MG63 (cell line): ENCODE data around the gene RAB33B. TPM values are rescaled to one million over a fixed set of nuclear protein-coding genes. Genes with fewer than 3 reads are reported as not detected.
"Not testable (repeated sequence)": the region's sequence is repeated elsewhere in the genome, so short reads cannot be mapped to it uniquely, and the experiment has no call there.

Source experiments
- DNase-seq: peaks from one replicate; pipeline ENCODE4 v3.0.0-alpha.2; 2020
- H3K27me3 ChIP-seq: fragments of 250-450 bp; sonication (Bioruptor Pico); 2 replicates; pipeline ENCODE4 v1.5.1; 2020; ENCODE audit warnings: mild to moderate bottlenecking, moderate library complexity
- H3K36me3 ChIP-seq: fragments of 250-450 bp; sonication (Bioruptor Pico); 2 replicates; pipeline ENCODE4 v1.5.1; 2020; ENCODE audit warnings: mild to moderate bottlenecking, moderate library complexity
- H3K4me3 ChIP-seq: fragments of 250-450 bp; sonication (Bioruptor Pico); 2 replicates; pipeline ENCODE4 v1.5.1; 2020; ENCODE audit warnings: mild to moderate bottlenecking, moderate library complexity
- H3K9me3 ChIP-seq: fragments of 250-450 bp; sonication (Bioruptor Pico); 2 replicates; pipeline ENCODE4 v1.5.1; 2020; ENCODE audit warnings: mild to moderate bottlenecking, moderate library complexity
- total RNA-seq: library from RNA; depleted of rRNA; stranded (reverse); fragments of >200 nt; shearing (Covaris generic); gene quantifications from 2 replicates; pipeline ENCODE4 v1.2.3, GENCODE V29; 2014; ENCODE audit warnings: low replicate concordance; rRNA removed

RAB33B gene
- 5.1 and 6.1 TPM in 2 replicates for total RNA-seq

DNA sequence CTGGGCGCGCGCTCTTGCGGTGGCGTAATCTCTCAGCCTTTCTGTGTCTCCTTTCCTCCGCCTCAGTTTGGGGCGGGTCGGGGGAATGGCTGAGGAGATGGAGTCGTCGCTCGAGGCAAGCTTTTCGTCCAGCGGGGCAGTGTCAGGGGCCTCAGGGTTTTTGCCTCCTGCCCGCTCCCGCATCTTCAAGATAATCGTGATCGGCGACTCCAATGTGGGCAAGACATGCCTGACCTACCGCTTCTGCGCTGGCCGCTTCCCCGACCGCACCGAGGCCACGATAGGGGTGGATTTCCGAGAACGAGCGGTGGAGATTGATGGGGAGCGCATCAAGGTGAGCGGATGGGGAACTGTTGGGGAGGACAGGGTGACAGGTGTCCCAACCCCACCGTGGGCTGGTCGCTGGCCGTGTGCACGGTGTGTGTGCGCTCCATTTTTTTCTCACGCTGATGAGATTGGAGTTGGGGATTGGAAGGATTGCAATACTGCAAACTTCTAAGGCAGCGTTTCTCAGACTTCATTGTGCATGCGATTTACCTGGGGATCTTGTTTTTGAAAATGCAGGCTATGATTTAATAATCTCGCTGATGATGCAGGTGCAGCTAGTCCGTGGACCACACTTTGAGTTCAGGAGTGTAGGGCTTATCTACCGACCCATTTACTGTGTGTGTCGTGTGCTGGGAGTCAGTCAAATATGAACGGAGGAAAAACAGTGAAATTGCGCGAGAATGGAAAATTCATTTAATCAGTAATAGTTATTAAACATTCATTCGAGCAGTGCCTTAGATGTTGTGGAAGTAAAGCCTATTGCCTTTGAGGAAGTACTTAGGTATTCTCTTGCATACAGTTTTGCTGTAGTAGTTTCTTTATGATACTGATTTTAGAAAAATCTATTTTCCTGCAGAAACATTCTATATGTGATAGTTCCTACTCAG is at the start of gene RAB33B:
RAB33B (plus strand) TSS at position 11 of the 935 bp plus-strand sequence; CDS start at position 86, 75 bp downstream.
- H3K9me3 ChIP-seq: no peaks in the 10 kb centered on the region
- H3K27me3 ChIP-seq: no peaks in the 10 kb centered on the region
- no peak for DNase-seq
- peak within 1 kb of the TSS; percentile 69 for H3K4me3 ChIP-seq
- no peaks in the 10 kb centered on the region for H3K36me3 ChIP-seq

DNA sequence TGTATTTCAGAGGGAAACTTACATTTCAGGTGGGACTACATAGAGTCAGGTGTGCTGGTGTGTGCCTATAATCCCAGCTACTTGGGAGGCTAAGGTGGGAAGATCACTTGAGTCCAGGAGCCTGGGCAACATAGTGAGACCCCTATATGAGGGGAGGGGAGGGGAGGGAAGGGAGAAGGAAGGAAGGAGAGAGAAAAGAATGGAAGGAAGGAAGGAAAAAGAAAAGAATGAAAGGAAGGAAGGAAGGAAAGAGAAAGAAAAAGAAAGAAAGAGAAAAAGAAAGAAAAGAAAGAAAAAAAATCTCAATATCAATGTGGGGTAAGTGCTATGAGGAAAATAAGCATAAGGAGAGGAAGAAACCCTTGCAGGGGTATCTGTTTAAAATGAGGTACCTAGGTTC is 43.6 kb upstream of the RAB33B start:
- Histone ChIP-seq H3K27me3 (no peaks in the 10 kb centered on the region), H3K4me3 (no peak overlapping the region)

DNA sequence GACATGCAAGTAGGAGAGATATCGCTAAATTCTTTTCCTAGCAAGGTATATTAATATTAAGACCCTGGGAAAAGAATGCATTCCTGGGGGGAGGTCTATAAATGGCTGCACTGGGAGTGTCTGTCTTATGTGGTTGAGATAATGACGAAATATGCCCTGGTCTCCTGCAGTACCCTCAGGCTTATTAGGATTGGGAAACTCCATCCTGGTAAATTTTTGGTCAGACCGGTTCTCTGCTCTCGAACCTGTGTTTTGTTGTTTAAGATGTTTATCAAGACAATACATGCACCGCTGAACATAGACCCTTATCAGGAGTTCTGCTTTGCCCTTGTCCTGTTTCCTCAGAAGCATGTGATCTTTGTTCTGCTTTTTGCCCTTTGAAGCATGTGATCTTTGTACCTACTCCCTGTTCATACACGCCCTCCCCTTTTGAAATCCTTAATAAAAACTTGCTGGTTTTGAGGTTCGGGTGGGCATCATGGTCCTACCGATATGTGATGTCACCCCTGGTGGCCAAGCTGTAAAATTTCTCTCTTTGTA is 39.2 kb upstream of the RAB33B start:
- not testable (repeated sequence) for H3K36me3 ChIP-seq, H3K4me3 ChIP-seq, DNase-seq, H3K9me3 ChIP-seq, H3K27me3 ChIP-seq

More for the DNA sequence above, 43.6 kb upstream of the RAB33B start:
- no peak for DNase-seq
- Histone ChIP-seq H3K9me3 (no peaks in the 10 kb centered on the region), H3K36me3 (no peaks in the 10 kb centered on the region)

DNA sequence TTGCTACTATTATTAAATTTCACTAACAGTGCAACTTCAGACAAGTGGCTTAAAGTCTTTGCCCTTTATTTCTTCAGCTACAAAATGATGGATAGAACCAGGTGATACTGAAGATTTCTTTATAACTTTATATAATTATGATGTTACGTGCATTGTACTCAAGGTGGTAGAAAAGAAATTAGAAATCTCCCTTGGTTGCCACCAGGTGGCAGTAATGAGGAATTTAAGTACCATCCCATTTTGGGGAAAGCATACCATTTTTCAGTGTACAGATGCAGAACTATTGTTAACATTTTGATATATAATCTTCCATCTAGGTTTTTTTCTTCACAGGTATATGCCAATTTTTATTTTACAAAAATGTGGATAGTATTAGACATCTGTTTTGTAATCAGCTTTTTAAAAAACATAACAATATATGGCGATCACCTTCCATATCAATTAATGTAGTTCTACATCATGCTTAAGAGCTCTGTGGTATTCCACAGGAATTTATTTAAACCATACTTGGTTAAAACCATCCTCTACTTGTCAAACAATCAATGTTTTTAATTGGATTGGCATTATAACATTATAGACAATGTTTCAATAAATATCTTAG is 37.7 kb upstream of the RAB33B start:
- Histone ChIP-seq H3K36me3 (no peaks in the 10 kb centered on the region), H3K27me3 (no peaks in the 10 kb centered on the region), H3K9me3 (no peaks in the 10 kb centered on the region), H3K4me3 (no peak overlapping the region)
- no peak for DNase-seq

DNA sequence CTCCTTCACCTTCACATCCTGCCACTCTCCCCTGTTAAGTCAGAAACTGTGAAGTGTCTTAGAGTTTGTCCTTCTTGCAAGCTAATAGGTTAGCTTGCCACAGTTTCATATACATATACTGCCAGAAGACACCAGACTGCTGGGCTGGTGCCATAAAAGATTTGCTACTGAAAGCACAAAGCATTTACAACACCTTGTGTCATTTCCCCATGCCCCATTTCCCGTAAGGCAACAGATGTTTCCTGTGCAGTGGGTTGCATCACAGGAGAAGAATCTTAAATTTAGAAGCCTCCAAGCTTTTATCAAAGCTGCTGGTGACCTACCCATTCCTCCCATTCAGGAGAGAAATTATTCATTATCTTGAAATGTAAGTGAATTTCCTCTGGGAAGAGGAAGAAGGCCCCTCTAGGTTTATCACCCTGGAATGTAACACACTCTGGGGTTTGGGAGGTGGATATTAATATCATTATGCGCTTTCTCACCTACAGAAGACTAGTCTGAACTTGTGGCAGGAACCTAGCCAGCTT is 34.5 kb upstream of the RAB33B start:
- Histone ChIP-seq H3K36me3 (no peaks in the 10 kb centered on the region), H3K27me3 (no peaks in the 10 kb centered on the region), H3K4me3 (no peak overlapping the region), H3K9me3 (no peaks in the 10 kb centered on the region)
- no peak for DNase-seq

DNA sequence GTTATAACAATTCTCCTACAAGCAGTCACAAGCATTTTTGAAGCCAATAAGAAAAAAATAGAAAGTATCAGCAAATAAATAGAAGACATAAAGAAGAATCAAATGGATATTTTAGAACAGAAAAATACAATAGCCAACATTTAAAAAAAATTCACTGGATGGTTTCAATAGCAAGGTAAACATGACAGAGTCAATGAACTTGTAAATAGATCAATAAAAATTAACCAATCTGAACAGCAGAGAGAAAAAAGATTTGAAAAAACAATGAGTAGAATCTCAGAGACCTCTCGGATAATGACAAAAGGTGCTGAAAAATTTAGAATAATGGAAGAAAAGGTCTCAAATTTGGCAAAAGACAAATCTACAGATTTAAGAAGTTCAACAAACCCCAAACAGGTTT is 33.3 kb upstream of the RAB33B start:
- no peaks in the 10 kb centered on the region for H3K36me3 ChIP-seq
- DNase-seq: no peak
- H3K4me3 ChIP-seq: no peak overlapping the region
- no peaks in the 10 kb centered on the region for H3K27me3 ChIP-seq
- no peaks in the 10 kb centered on the region for H3K9me3 ChIP-seq

DNA sequence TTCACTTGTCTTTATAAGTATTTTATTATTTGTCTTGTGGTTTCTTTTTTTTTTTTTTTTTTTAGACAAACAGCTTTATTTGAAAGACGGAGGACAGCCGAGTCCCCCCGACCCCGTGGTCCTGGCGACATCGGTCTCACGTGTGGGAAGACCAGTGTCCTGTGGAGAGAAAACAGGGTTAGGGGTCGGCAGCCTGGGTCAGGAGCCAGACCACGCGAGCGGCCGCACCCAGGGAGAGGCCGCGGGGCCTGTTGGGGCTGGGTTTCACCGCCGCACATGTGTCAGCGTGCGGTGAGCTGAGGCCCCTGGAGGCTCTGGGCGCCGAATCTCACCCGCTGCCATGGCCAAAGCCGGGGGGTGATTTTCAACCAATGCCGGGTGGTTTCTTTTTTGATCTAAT is 17.8 kb upstream of the RAB33B start:
- H3K9me3 ChIP-seq: peaks cover 3% of the 10 kb centered on the region; the same call in 1 of the 2 replicates
- no peak for DNase-seq
- no peak overlapping the region for H3K4me3 ChIP-seq
- no peaks in the 10 kb centered on the region for H3K27me3 ChIP-seq
- H3K36me3 ChIP-seq: peaks cover 6% of the 10 kb centered on the region

DNA sequence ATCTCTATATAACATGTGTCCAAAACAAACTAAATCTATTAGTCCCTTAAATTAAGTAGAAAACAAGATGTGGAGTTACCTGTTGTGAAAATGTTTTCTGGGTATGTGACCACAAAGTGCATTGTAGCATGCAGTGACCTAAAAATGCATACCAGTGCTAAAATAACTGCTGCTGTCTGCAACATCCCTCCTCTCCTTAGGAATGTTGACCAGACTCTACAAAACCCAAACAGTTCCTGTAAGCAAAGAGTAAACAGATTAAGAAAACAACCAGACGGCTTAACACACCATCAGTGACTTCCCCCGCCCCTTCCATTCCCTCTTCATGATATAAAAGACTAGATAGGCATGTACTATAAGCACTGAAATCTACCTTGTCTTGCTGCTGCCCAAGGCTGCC is 15.8 kb upstream of the RAB33B start:
- peaks cover 6% of the 10 kb centered on the region for H3K36me3 ChIP-seq
- DNase-seq: no peak
- peaks cover 3% of the 10 kb centered on the region; the same call in 1 of the 2 replicates for H3K9me3 ChIP-seq
- H3K27me3 ChIP-seq: no peaks in the 10 kb centered on the region
- H3K4me3 ChIP-seq: no peak overlapping the region

DNA sequence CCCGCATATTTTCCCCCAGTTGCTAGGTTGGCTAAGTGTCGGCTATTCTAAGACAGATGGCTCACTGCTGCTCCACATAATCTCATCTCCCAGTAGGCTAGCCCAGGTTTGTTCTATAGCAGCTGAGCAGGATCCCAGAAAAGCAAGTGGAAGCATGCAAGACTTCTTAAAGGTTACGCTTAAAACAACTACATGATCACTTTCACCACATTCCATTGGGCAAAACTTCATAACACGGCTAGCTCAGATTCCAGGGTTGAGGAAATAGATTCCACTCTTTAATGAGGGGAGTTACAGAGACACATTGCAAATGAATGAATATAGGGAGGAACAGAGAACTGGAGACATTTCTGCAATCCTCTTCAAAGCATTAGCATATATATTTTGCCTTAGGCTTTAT is 12.9 kb upstream of the RAB33B start:
- Histone ChIP-seq H3K36me3 (peaks cover 6% of the 10 kb centered on the region), H3K9me3 (peaks cover 3% of the 10 kb centered on the region; the same call in 1 of the 2 replicates), H3K4me3 (no peak overlapping the region), H3K27me3 (no peaks in the 10 kb centered on the region)
- DNase-seq: no peak

DNA sequence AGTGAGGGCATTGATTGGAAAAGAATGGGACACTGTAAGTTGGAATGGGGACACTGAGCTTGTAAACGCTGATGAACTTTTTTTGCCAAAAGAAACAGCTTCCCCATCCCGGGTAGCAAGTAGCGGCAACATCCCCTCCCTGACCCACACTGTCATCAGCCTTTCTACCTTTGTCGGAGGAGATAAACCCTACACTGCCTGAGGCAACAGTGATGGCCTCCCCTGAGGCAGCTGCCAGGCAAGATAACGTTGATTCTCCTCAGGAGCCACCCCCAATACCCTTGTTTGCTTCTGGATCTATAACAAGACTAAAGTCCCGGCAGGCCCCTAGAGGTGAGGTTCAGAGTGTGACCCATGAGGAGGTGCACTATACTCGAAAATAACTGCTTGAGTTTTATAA is 10.3 kb upstream of the RAB33B start:
- H3K9me3 ChIP-seq: no peaks in the 10 kb centered on the region
- no peak overlapping the region for H3K4me3 ChIP-seq
- DNase-seq: no peak
- H3K27me3 ChIP-seq: no peaks in the 10 kb centered on the region
- H3K36me3 ChIP-seq: no peaks in the 10 kb centered on the region

DNA sequence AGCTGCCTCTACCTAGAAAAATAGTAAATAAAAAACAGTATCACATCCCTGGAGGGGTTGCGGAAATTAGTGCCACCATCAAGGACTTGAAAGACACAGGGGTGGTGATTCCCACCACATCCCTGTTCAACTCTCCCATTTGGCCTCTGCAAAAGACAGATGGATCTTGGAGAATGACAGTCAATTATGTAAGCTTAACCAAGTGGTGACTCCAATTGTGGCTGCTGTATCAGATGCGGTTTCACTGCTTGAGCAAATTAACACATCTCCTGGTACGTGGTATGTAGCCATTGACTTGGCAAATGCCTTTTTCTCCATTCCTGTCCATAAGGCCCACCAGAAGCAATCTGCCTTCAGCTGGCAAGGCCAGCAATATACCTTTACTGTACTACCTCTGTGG is 9.0 kb upstream of the RAB33B start:
- not testable (repeated sequence) for H3K9me3 ChIP-seq, DNase-seq, H3K4me3 ChIP-seq, H3K27me3 ChIP-seq, H3K36me3 ChIP-seq

DNA sequence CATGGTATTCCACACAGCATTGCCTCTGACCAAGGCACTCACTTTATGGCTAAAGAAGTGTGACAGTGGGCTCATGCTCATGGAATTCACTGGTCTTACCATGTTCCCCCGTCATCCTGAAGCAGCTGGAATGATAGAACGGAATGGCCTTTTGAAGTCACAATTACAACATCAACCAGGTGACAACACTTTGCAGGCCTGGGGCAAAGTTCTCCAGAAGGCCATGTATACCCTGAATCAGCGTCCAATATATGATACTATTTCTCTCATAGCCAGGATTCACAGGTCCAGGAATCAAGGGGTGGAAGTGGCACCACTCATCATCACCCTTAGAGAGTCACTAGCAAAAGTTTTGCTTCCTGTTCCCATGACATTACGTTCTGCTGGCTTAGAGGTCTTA is 6.8 kb upstream of the RAB33B start:
- not testable (repeated sequence) for H3K4me3 ChIP-seq, H3K9me3 ChIP-seq, DNase-seq, H3K27me3 ChIP-seq, H3K36me3 ChIP-seq

DNA sequence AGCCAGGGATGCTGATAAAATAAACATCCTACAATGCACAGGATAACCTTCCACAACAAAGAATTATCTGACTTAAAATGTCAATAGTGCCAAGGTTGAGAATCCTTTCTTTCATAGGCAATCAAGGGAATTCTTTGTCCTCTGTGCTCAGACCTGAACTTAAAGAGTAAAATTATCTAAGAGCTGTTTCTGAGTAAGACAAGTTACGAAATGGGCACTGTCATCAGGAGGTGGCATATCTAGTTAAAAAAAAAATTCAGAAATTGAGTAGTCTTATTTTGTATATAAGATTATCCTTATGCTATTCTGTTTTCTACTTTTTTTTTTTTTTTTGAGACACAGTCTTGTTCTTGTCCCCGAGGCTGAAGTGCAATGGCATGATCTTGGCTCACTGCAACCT is 3.3 kb upstream of the RAB33B start:
- Histone ChIP-seq H3K27me3 (no peaks in the 10 kb centered on the region), H3K36me3 (no peaks in the 10 kb centered on the region), H3K4me3 (no peak overlapping the region), H3K9me3 (no peaks in the 10 kb centered on the region)
- DNase-seq: no peak

DNA sequence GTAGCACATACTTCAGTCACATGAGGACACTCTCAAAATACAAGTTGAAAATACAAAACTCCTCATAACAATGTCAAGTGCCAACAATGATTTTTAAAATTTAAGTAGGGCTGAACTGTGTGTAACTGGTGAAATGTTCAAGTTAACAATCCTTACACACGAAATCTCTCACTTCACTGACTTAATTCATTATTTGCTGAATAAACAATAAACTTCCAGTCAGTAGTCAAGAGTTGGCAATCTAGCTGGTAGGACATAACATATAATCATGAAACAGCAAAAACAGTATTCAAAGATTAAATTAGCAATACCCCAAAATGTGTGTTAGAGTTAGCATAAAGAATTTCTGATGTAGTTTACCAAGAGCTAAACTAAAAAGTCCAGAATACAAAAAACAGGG is 1.9 kb upstream of the RAB33B start:
- no peaks in the 10 kb centered on the region for H3K36me3 ChIP-seq
- no peaks in the 10 kb centered on the region for H3K27me3 ChIP-seq
- H3K9me3 ChIP-seq: no peaks in the 10 kb centered on the region
- no peak for DNase-seq
- H3K4me3 ChIP-seq: no peak overlapping the region

DNA sequence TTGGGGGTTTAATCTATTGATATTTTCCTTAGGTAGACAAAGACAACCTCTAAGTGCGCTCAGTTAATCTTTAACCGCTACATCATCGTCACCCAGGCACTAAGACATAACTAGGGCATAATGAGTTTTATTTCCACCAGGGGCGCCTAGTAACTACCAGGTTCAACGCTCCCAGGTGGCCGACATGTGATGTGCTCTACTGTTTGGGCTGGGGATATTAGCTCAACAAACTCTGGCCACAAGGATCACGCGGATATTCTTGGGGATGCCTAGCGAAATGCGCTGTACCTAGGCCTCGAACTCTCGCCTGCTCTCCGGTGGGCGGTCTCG is 915 bp upstream of the RAB33B start:
- Histone ChIP-seq H3K9me3 (no peaks in the 10 kb centered on the region), H3K27me3 (no peaks in the 10 kb centered on the region), H3K4me3 (peak overlapping the region; percentile 69), H3K36me3 (no peaks in the 10 kb centered on the region)
- no peak for DNase-seq

DNA sequence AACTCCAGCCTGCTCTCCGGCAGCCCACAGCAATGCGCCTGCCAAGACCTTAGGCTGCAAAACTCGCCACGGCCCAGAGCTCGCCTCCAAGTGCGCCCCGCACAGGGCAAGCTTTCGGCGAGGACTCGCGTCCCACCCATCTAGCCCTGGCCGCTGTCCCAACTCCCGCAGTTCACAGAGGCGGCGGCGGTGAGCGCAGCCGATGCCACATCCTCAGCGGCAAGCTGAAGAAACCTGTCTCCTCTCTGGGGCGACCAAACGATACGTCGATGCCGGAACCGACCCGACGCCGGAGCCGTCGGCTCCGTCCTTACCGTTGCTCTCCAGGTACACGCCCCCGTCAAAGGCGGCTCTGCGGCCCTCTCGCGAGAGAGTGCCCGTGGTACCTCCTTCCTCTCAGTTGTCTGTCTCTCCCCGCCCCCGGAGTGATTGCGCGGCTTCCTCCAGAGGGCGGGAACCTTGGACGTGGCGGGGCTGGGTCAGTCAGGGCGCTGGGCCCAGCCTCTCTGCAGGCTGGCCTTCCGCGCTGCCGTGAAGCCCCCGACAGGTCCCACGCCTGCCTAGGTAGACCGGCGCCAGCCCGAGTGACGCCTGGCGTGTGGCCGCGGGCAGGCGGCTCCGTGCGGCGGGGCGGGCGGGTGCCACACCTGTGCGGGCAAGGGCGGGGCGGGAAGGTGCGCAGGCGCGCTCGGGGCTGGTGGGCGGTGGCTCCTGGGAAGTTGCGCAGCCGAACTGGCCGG is 380 bp upstream of the RAB33B start:
- Histone ChIP-seq H3K36me3 (no peaks in the 10 kb centered on the region), H3K4me3 (peak overlapping the region; percentile 69), H3K27me3 (no peaks in the 10 kb centered on the region), H3K9me3 (no peaks in the 10 kb centered on the region)
- peak; percentile 95 for DNase-seq

DNA sequence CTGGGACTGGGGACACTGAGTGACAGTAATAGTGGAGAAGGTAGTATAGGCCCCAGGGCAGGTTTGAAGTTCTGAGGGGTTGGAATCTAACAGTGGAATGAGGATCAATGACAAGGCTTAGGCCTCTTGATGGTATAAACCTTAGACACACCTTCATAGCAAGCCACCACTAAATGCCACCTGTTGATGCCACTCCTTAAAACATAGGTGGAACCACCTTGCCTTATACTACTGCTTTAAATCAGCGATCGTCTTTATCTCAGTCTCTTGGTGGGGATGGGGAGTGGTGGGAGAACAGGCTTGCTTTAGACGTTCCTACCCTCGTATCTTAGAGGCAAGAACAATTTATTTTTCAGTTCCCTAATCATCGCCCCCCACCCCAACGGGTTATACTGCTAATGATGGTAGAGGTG is 1.2 kb downstream of the RAB33B start:
- Histone ChIP-seq H3K4me3 (peak overlapping the region; percentile 69), H3K9me3 (no peaks in the 10 kb centered on the region), H3K36me3 (no peaks in the 10 kb centered on the region), H3K27me3 (no peaks in the 10 kb centered on the region)
- DNase-seq: no peak
